Measurements from ENCODE around the gene ROR2.
A peak's percentile ranks its signal among the peaks of the same experiment; 100 is the strongest.

The ROR2 gene

DNA sequence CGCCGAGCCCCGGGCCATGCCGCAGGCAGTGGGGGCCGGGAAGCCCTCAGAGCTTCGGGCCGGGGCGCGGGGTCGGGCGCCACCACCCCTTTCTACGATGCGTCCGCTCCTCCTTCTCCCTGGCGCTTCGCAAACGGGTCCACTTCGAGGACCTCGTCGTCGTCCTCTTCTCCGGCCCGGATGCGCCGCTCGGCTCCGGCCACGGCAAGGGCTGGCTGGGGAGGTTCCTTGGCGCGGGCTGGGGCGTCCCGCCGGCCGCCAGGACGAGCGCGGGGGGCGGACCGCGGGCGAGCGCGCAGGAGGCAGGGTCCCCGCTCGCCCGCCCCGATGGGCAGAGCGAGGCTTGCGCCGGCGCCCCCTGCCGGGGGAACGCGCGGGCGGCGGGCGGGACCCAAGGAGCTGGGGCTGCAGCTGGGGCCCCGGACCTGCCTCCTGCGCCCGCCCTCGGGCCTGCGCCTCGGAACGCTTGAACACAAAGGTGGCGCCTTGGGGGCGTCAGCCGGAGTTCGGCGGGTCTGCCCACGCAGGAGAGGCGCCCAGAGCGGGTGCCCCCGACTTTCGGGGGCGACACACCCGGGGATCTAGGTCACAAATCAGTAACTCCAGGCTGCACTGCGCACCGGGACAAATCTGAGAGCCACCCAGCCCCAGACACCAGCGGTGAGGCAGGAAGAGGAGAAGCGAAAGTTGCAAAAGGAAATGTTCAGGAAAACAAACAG lies at the start of gene ROR2:
Gene ROR2, minus strand, starts transcription at position 283 of the 719 bp plus-strand sequence.
- TF ChIP-seq OSR1 (CRISPR knock-in tag; IDR thresholded peaks at IDR 0.05) (no peak), ZNF70 (CRISPR knock-in tag; IDR thresholded peaks at IDR 0.05) (peak; percentile 43; the same call in 1 of the 2 replicates), SNAI2 (CRISPR knock-in tag; IDR thresholded peaks at IDR 0.05) (no peak)
- TF ChIP-seq, protein P1, sequence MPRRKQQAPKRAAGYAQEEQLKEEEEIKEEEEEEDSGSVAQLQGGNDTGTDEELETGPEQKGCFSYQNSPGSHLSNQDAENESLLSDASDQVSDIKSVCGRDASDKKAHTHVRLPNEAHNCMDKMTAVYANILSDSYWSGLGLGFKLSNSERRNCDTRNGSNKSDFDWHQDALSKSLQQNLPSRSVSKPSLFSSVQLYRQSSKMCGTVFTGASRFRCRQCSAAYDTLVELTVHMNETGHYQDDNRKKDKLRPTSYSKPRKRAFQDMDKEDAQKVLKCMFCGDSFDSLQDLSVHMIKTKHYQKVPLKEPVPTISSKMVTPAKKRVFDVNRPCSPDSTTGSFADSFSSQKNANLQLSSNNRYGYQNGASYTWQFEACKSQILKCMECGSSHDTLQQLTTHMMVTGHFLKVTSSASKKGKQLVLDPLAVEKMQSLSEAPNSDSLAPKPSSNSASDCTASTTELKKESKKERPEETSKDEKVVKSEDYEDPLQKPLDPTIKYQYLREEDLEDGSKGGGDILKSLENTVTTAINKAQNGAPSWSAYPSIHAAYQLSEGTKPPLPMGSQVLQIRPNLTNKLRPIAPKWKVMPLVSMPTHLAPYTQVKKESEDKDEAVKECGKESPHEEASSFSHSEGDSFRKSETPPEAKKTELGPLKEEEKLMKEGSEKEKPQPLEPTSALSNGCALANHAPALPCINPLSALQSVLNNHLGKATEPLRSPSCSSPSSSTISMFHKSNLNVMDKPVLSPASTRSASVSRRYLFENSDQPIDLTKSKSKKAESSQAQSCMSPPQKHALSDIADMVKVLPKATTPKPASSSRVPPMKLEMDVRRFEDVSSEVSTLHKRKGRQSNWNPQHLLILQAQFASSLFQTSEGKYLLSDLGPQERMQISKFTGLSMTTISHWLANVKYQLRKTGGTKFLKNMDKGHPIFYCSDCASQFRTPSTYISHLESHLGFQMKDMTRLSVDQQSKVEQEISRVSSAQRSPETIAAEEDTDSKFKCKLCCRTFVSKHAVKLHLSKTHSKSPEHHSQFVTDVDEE (CRISPR knock-in tag; IDR thresholded peaks at IDR 0.05): no peak
- ATAC-seq: peak; percentile 80

DNA sequence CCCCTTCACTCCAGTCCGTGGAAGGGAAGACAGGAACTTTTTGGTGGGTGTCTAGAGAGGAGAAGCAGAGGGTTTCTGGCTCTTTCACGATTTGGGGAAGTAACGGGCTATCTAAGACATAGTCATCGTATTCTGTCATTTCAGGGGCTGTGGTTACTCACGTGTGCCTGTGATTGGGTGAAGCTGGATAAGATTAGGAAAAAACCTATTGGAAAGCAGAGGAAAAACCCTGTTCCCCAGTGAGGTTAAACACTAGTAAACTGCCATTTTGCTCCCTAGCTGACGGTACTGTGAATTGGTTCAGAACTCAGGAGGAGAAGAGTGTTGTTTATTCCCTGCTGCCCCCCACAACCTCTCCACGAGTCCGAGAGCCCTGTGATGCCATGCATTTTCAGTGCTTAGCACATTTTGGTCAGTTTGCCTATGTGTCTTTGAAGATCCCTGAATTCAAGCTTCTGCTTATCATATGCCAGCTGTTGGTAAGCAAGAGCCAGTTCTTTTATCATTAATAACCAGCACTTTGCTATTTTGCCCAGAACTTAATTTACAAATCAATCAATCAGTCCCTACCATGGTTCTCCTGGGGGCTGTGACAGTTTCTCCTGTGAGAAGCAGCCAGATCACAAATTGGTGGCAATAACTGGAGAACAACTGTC lies 45.1 kb upstream of the ROR2 start:
- ATAC-seq: no peak
- TF ChIP-seq CSDC2 (CRISPR knock-in tag; IDR thresholded peaks at IDR 0.05): no peak
- TF ChIP-seq ESRRG (CRISPR knock-in tag; IDR thresholded peaks at IDR 0.05): no peak
- TF ChIP-seq, protein P2, sequence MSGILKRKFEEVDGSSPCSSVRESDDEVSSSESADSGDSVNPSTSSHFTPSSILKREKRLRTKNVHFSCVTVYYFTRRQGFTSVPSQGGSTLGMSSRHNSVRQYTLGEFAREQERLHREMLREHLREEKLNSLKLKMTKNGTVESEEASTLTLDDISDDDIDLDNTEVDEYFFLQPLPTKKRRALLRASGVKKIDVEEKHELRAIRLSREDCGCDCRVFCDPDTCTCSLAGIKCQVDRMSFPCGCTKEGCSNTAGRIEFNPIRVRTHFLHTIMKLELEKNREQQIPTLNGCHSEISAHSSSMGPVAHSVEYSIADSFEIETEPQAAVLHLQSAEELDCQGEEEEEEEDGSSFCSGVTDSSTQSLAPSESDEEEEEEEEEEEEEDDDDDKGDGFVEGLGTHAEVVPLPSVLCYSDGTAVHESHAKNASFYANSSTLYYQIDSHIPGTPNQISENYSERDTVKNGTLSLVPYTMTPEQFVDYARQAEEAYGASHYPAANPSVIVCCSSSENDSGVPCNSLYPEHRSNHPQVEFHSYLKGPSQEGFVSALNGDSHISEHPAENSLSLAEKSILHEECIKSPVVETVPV (CRISPR knock-in tag; IDR thresholded peaks at IDR 0.05): no peak
- no peak for TF ChIP-seq ZC3H10 (CRISPR knock-in tag; IDR thresholded peaks at IDR 0.05)
- TF ChIP-seq GLIS3 (CRISPR knock-in tag; IDR thresholded peaks at IDR 0.05): no peak
- TF ChIP-seq ISL1 (CRISPR knock-in tag; IDR thresholded peaks at IDR 0.05): no peak
- TF ChIP-seq ARNTL (CRISPR knock-in tag; IDR thresholded peaks at IDR 0.05; ENCODE audit: borderline replicate concordance, low read depth): no peak
- no peak for TF ChIP-seq OSR1 (CRISPR knock-in tag; IDR thresholded peaks at IDR 0.05)
- TF ChIP-seq, protein P3, sequence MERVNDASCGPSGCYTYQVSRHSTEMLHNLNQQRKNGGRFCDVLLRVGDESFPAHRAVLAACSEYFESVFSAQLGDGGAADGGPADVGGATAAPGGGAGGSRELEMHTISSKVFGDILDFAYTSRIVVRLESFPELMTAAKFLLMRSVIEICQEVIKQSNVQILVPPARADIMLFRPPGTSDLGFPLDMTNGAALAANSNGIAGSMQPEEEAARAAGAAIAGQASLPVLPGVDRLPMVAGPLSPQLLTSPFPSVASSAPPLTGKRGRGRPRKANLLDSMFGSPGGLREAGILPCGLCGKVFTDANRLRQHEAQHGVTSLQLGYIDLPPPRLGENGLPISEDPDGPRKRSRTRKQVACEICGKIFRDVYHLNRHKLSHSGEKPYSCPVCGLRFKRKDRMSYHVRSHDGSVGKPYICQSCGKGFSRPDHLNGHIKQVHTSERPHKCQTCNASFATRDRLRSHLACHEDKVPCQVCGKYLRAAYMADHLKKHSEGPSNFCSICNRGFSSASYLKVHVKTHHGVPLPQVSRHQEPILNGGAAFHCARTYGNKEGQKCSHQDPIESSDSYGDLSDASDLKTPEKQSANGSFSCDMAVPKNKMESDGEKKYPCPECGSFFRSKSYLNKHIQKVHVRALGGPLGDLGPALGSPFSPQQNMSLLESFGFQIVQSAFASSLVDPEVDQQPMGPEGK (CRISPR knock-in tag; IDR thresholded peaks at IDR 0.05; ENCODE audit: borderline replicate concordance): no peak
- TF ChIP-seq ZNF565 (CRISPR knock-in tag; conservative IDR thresholded peaks at IDR 0.05; ENCODE audit: low read depth): no peak
- no peak for TF ChIP-seq ZNF8 (CRISPR knock-in tag; IDR thresholded peaks at IDR 0.05)

DNA sequence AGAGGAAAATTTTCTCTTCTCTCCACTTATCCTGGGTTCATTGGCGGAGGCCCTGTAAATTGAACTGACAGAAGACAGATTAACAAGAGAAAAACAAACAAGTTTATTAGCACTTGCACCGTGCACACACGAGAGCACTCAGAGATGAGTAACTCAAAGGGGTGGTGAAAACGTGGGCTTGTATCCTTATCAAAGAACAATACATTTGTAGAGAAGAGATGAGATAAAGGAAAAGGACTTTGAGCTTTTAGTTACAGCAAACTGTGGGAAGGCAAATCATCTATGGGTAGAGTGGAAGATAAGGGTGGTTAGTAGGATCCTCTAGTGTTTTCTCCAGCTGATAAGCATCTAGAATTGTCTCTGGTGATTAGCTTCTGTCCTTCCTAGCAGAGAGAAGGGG lies 44.4 kb upstream of the ROR2 start:
- no peak for ATAC-seq
- TF ChIP-seq SNAI2 (CRISPR knock-in tag; IDR thresholded peaks at IDR 0.05) (no peak), ISL1 (CRISPR knock-in tag; IDR thresholded peaks at IDR 0.05) (no peak), ESRRG (CRISPR knock-in tag; IDR thresholded peaks at IDR 0.05) (no peak), ARNTL (CRISPR knock-in tag; IDR thresholded peaks at IDR 0.05; ENCODE audit: borderline replicate concordance, low read depth) (no peak), TOX (CRISPR knock-in tag; IDR thresholded peaks at IDR 0.05; ENCODE audit: borderline replicate concordance) (no peak), BACH2 (CRISPR knock-in tag; IDR thresholded peaks at IDR 0.05; ENCODE audit: borderline replicate concordance) (no peak), TCF4 (CRISPR knock-in tag; IDR thresholded peaks at IDR 0.05; ENCODE audit: borderline replicate concordance) (no peak), ZNF565 (CRISPR knock-in tag; conservative IDR thresholded peaks at IDR 0.05; ENCODE audit: low read depth) (no peak), ZFP3 (CRISPR knock-in tag; IDR thresholded peaks at IDR 0.05) (no peak), OSR1 (CRISPR knock-in tag; IDR thresholded peaks at IDR 0.05) (no peak), ZNF8 (CRISPR knock-in tag; IDR thresholded peaks at IDR 0.05) (no peak), RARB (CRISPR knock-in tag; IDR thresholded peaks at IDR 0.05) (no peak), GLIS3 (CRISPR knock-in tag; IDR thresholded peaks at IDR 0.05) (no peak), ZC3H10 (CRISPR knock-in tag; IDR thresholded peaks at IDR 0.05) (no peak), CSDC2 (CRISPR knock-in tag; IDR thresholded peaks at IDR 0.05) (no peak)
- TF ChIP-seq, protein P3 (CRISPR knock-in tag; IDR thresholded peaks at IDR 0.05; ENCODE audit: borderline replicate concordance): no peak
- TF ChIP-seq, protein P1 (CRISPR knock-in tag; IDR thresholded peaks at IDR 0.05): no peak
- TF ChIP-seq, protein P2 (CRISPR knock-in tag; IDR thresholded peaks at IDR 0.05): no peak
- TF ChIP-seq, protein P4, sequence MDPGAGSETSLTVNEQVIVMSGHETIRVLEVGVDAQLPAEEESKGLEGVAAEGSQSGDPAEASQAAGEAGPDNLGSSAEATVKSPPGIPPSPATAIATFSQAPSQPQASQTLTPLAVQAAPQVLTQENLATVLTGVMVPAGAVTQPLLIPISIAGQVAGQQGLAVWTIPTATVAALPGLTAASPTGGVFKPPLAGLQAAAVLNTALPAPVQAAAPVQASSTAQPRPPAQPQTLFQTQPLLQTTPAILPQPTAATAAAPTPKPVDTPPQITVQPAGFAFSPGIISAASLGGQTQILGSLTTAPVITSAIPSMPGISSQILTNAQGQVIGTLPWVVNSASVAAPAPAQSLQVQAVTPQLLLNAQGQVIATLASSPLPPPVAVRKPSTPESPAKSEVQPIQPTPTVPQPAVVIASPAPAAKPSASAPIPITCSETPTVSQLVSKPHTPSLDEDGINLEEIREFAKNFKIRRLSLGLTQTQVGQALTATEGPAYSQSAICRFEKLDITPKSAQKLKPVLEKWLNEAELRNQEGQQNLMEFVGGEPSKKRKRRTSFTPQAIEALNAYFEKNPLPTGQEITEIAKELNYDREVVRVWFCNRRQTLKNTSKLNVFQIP (CRISPR knock-in tag; IDR thresholded peaks at IDR 0.05; ENCODE audit: borderline replicate concordance, low read depth): no peak

Measured in SK-N-SH treated with all-trans-retinoic acid at 6 μM for 48 hours (cell line).